BJ (cell line): ENCODE data around the gene IFIT5. TPM values are rescaled to one million over a fixed set of nuclear protein-coding genes. Genes with fewer than 3 reads are reported as not detected.

ENCODE experiments used
- CTCF ChIA-PET: fragments of 350-600 bp; formaldehyde crosslinking; extraction: SDS; loops from one replicate; lab custom pipeline; 2021; ENCODE audit warnings: antibody characterized with exemption, inconsistent platforms; lab: Yijun Ruan, JAX
- POLR2A ChIA-PET: fragments of 300-600 bp; sonication (Branson Sonifier 250); formaldehyde crosslinking; extraction: SDS; loops from one replicate; lab custom pipeline; 2021; ENCODE audit warnings: antibody characterized with exemption; lab: Charles Lee
- DNase-seq: peaks from one replicate; pipeline ENCODE4 v3.0.0-alpha.2; 2011; ENCODE audit warnings: low read depth
- H3K27me3 ChIP-seq: 2 replicates; pipeline ENCODE4 v1.6.0; 2011; ENCODE audit warnings: low read length; ENCODE audit not compliant: control insufficient read depth, insufficient read depth
- H3K36me3 ChIP-seq: 2 replicates; pipeline ENCODE4 v1.5.1; 2011; ENCODE audit warnings: low read length; ENCODE audit not compliant: control insufficient read depth, insufficient read depth
- H3K4me3 ChIP-seq: 2 replicates; pipeline ENCODE4 v1.5.1; 2011; ENCODE audit warnings: low read depth, mild to moderate bottlenecking, control low read depth, low read length
- CTCF ChIP-seq: IDR thresholded peaks from 2 replicates; pipeline ENCODE4 v1.5.1; 2011; ENCODE audit warnings: low read depth, mild to moderate bottlenecking, control low read depth, inconsistent platforms, low read length, moderate library complexity; ENCODE audit not compliant: insufficient read depth
- polyA plus RNA-seq: library from polyadenylated mRNA; depleted of rRNA; stranded (reverse); fragments of >200 nt; gene quantifications from 2 replicates; pipeline ENCODE4 v1.2.3, GENCODE V29; 2011; rRNA removed

Gene IFIT5
- polyA plus RNA-seq, 1 experiment, result 6.5 TPM

GRCh38 chr10:89465196-89465595 lies 50.8 kb downstream of the IFIT5 start:
- H3K36me3 ChIP-seq, result no peaks in the 10 kb centered on the region
- H3K27me3 ChIP-seq, result no peaks in the 10 kb centered on the region
- TF ChIP-seq CTCF, result no peak
- no peak for DNase-seq
- POLR2A ChIA-PET, result no interaction called here
- CTCF ChIA-PET, result interaction anchor here (0.9 to 2.6 kb wide), 5 partner anchors 9 to 103 kb away, joined by 3 to 13 read pairs (median 9); no protein-coding TSS in a partner anchor
- no peak overlapping the region for H3K4me3 ChIP-seq

GRCh38 chr10:89466599-89467035 lies 52.2 kb downstream of the IFIT5 start:
- CTCF ChIA-PET, result interaction anchor here (0.5 to 2.6 kb wide), 19 partner anchors 10 to 103 kb away, joined by 3 to 13 read pairs (median 4); no protein-coding TSS in a partner anchor
- peak; percentile 67 for TF ChIP-seq CTCF
- no peak for DNase-seq
- H3K4me3 ChIP-seq, result no peak overlapping the region
- H3K27me3 ChIP-seq, result no peaks in the 10 kb centered on the region
- POLR2A ChIA-PET, result no interaction called here
- H3K36me3 ChIP-seq, result no peaks in the 10 kb centered on the region

GRCh38 chr10:89468191-89468965 lies 54.0 kb downstream of the IFIT5 start:
- ChIA-PET POLR2A (no interaction called here), CTCF (interaction anchor here (1.5 kb wide), 1 partner anchor 27 kb away, joined by 4 read pairs; no protein-coding TSS in a partner anchor)
- no peaks in the 10 kb centered on the region for H3K36me3 ChIP-seq
- no peak for DNase-seq
- H3K4me3 ChIP-seq, result no peak overlapping the region
- no peak for TF ChIP-seq CTCF
- H3K27me3 ChIP-seq, result no peaks in the 10 kb centered on the region

- Histone ChIP-seq H3K27me3 (no peaks in the 10 kb centered on the region), H3K36me3 (no peaks in the 10 kb centered on the region), H3K4me3 (no peak overlapping the region)
- ChIA-PET POLR2A (no interaction called here), CTCF (no interaction called here)
- no peak for DNase-seq
- no peak for TF ChIP-seq CTCF
These were observed 55.1 kb downstream of the IFIT5 start for GRCh38 chr10:89469517-89469916.

Other genes starting within 250 kb of the IFIT5 start
- gene CH25H, start 207.3 kb upstream of the IFIT5 start, polyA plus RNA-seq, result 0.53 and 0.86 TPM in 2 replicates
- 80.3 and 145 TPM in 2 replicates for gene LIPA, start 162.8 kb upstream of the IFIT5 start, polyA plus RNA-seq
- gene IFIT2, start 112.5 kb upstream of the IFIT5 start, polyA plus RNA-seq, result 6.2 and 11.4 TPM in 2 replicates
- 18.7 and 25.8 TPM in 2 replicates for gene IFIT3, start 86.6 kb upstream of the IFIT5 start, polyA plus RNA-seq
- not detected in 2 replicates for gene IFIT1B, start 36.5 kb upstream of the IFIT5 start, polyA plus RNA-seq
- gene IFIT1, start 21.9 kb upstream of the IFIT5 start, polyA plus RNA-seq, result 25.1 and 44.9 TPM in 2 replicates
- gene SLC16A12, start 121.0 kb downstream of the IFIT5 start, polyA plus RNA-seq, result 0.02 and 0.06 TPM in 2 replicates
- gene PANK1, start 230.7 kb downstream of the IFIT5 start, polyA plus RNA-seq, result 3.9 and 4.2 TPM in 2 replicates